ENCODE measurements around the gene KLHL17. TPM values are rescaled to one million over a fixed set of nuclear protein-coding genes. Genes with fewer than 3 reads are reported as not detected.
"Not testable (repeated sequence)": the region's sequence is repeated elsewhere in the genome, so short reads cannot be mapped to it uniquely, and the experiment has no call there.

The KLHL17 gene
- total RNA-seq, 1 experiment from 2014 or later: 27.8 TPM

GRCh38 chr1:975896-976683, 15.7 kb downstream of the KLHL17 start:
- Mint-ChIP-seq H3K27ac (ENCODE audit: unreplicated experiment) (peak overlapping the region; percentile 74), H3K9me3 (ENCODE audit: low read depth, unreplicated experiment) (no peaks in the 10 kb centered on the region), H3K36me3 (ENCODE audit: insufficient read depth, unreplicated experiment) (peaks cover 30% of the 10 kb centered on the region), H3K27me3 (ENCODE audit: unreplicated experiment) (peaks cover 13% of the 10 kb centered on the region), H3K4me3 (ENCODE audit: low read depth, unreplicated experiment) (peak overlapping the region; percentile 66), H3K4me1 (ENCODE audit: low read depth, unreplicated experiment) (peaks cover 18% of the 10 kb centered on the region)
- TF ChIP-seq, protein P1, sequence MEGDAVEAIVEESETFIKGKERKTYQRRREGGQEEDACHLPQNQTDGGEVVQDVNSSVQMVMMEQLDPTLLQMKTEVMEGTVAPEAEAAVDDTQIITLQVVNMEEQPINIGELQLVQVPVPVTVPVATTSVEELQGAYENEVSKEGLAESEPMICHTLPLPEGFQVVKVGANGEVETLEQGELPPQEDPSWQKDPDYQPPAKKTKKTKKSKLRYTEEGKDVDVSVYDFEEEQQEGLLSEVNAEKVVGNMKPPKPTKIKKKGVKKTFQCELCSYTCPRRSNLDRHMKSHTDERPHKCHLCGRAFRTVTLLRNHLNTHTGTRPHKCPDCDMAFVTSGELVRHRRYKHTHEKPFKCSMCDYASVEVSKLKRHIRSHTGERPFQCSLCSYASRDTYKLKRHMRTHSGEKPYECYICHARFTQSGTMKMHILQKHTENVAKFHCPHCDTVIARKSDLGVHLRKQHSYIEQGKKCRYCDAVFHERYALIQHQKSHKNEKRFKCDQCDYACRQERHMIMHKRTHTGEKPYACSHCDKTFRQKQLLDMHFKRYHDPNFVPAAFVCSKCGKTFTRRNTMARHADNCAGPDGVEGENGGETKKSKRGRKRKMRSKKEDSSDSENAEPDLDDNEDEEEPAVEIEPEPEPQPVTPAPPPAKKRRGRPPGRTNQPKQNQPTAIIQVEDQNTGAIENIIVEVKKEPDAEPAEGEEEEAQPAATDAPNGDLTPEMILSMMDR (IDR thresholded peaks at IDR 0.05; ENCODE audit: unreplicated experiment): peak; percentile 78
- intact Hi-C loops (cut with micrococcal nuclease; ENCODE audit: unreplicated experiment): no loop called here
- CTCF ChIA-PET: interaction anchor here (0.5 to 1.7 kb wide), 6 partner anchors 9 to 907 kb away, joined by 3 to 7 read pairs (median 3); partner anchors contain the start of genes NOC2L and PLEKHN1
- DNase-seq: peak; percentile 87
- BruUV-seq (replicated peaks): no TSS peak

- BruUV-seq (replicated peaks); H3K27ac Mint-ChIP-seq (ENCODE audit: unreplicated experiment); DNase-seq; H3K9me3 Mint-ChIP-seq (ENCODE audit: low read depth, unreplicated experiment); intact Hi-C loops (cut with micrococcal nuclease; ENCODE audit: unreplicated experiment): not testable (repeated sequence)
- peaks cover 18% of the 10 kb centered on the region for H3K4me1 Mint-ChIP-seq (ENCODE audit: low read depth, unreplicated experiment)
- H3K27me3 Mint-ChIP-seq (ENCODE audit: unreplicated experiment): peaks cover 13% of the 10 kb centered on the region
- CTCF ChIA-PET: interaction anchor here (1.4 to 1.7 kb wide), 2 partner anchors 10 to 72 kb away, joined by 6 to 7 read pairs; partner anchors contain the start of gene PLEKHN1
- H3K36me3 Mint-ChIP-seq (ENCODE audit: insufficient read depth, unreplicated experiment): peaks cover 30% of the 10 kb centered on the region
- peak overlapping the region; percentile 66 for H3K4me3 Mint-ChIP-seq (ENCODE audit: low read depth, unreplicated experiment)
These were observed 16.4 kb downstream of the KLHL17 start for GRCh38 chr1:976791-977190.

DNA sequence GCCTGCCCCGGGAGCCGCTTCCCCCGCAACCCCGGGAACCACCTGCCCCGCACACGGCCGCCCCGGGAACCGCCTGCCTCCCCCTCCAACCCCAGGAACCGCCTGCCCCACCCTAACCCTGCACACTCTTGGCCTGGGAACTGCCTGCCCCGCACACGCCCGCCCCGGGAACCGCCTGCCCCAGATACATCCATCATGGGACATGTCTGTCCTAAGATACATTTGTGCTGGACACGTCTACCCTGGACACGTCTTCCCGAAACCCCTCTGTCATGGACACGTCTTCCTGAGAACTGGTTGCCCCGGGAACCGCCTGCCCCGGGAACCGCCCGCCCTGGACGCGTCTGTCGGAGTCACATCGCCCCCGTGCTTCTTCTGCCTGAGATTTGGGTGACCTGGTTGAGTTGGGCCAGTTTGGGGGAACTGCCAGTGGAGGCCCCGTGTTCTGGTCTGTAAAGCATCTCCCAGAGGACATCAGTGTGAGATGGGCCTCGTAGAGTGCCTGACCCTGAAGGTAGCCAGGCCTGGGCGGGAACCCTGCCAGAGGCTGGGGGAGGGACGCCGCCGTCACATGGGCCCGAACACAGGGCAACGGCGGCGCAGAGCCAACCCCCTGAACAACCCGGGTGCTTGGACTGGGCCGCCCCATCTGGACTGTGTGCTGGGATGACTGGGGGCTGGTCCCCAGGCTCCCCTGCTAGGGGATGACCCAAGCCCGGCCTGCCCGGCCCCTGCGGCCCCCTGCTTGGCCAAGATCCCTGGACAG, 17.9 kb downstream of the KLHL17 start:
- no TSS peak for BruUV-seq (replicated peaks)
- H3K9me3 Mint-ChIP-seq (ENCODE audit: low read depth, unreplicated experiment): no peaks in the 10 kb centered on the region

DNA sequence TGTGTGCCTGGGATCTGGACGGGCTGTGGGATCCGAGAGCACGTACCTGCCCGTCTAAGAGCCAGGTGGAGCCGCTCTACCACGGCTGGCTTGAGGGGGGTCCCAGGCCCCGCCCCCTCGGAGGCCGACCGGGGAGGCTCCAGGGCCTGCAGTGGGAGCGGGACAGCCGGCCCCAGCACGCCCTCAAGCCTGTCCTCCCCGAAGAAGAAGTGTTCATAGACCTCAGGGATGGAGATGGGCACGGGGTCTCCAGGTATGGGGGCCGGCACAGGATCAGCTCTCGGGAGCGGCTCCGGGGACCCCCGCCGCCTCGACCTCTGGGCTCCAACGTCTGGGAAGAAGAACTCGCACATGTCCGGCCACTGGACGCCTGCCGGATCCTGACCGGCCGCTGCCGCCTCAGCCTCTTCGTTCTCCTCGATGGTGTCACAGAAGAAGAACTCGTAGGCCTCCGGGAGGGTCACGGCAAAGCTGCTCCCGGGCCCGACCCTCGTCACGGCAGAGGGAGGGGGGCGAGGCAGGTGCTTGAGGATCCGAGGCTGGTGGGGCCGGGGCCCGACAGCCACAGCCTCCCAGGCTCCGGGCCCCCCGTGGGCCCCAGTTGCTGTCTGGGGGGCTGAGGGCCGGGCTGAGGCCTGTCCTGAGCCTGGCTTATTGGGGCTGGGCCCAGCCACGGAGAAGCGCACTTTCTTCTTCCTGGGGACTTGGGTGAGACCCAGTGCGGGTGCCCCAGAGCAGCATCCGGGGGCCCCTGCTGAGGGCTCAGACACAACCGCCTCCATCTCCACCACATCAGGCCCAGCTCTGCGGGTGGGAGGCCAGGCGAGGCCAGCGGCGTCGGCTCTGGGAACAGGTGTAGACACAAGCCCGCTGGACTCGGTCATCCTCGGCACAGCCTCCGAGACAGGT, 18.7 kb downstream of the KLHL17 start:
- CTCF ChIA-PET: no interaction called here
- Mint-ChIP-seq H3K4me1 (ENCODE audit: low read depth, unreplicated experiment) (peaks cover 18% of the 10 kb centered on the region), H3K27me3 (ENCODE audit: unreplicated experiment) (peaks cover 34% of the 10 kb centered on the region), H3K4me3 (ENCODE audit: low read depth, unreplicated experiment) (no peak overlapping the region), H3K9me3 (ENCODE audit: low read depth, unreplicated experiment) (no peaks in the 10 kb centered on the region), H3K36me3 (ENCODE audit: insufficient read depth, unreplicated experiment) (peaks cover 24% of the 10 kb centered on the region), H3K27ac (ENCODE audit: unreplicated experiment) (no peak overlapping the region)
- DNase-seq: no peak
- no TSS peak for BruUV-seq (replicated peaks)
- intact Hi-C loops (cut with micrococcal nuclease; ENCODE audit: unreplicated experiment): no loop called here
- TF ChIP-seq, protein P1 (IDR thresholded peaks at IDR 0.05; ENCODE audit: unreplicated experiment): no peak

More for the DNA sequence above, 17.9 kb downstream of the KLHL17 start:
- TF ChIP-seq, protein P1 (IDR thresholded peaks at IDR 0.05; ENCODE audit: unreplicated experiment): no peak
- DNase-seq: no peak
- Mint-ChIP-seq H3K4me1 (ENCODE audit: low read depth, unreplicated experiment) (peaks cover 18% of the 10 kb centered on the region), H3K27me3 (ENCODE audit: unreplicated experiment) (peaks cover 27% of the 10 kb centered on the region), H3K4me3 (ENCODE audit: low read depth, unreplicated experiment) (peak overlapping the region; percentile 58), H3K36me3 (ENCODE audit: insufficient read depth, unreplicated experiment) (peaks cover 28% of the 10 kb centered on the region), H3K27ac (ENCODE audit: unreplicated experiment) (peak overlapping the region; percentile 82)
- CTCF ChIA-PET: no interaction called here
- intact Hi-C loops (cut with micrococcal nuclease; ENCODE audit: unreplicated experiment): no loop called here
